ENCODE measurements around the gene FOXO6.

GRCh38 chr1:41429641-41430035, 68.4 kb downstream of the FOXO6 start:
- no peak for TF ChIP-seq ZNF384 (IDR thresholded peaks at IDR 0.05)
- TF ChIP-seq BHLHE40 (IDR thresholded peaks at IDR 0.05; ENCODE audit: borderline replicate concordance) = no peak
- TF ChIP-seq ELF4 (IDR thresholded peaks at IDR 0.05) = no peak
- TF ChIP-seq L3MBTL2 (conservative IDR thresholded peaks at IDR 0.05) = no peak
- no peak for TF ChIP-seq FOXM1 (IDR thresholded peaks at IDR 0.05; ENCODE audit: borderline replicate concordance)
- TF ChIP-seq SP1 (IDR thresholded peaks at IDR 0.05) = no peak

Measured in HEK293T (cell line).